DND-41 (cell line): Measurements from ENCODE around the gene FMN2.

ENCODE experiments used
- ATAC-seq: fragments of 200-7000 bp; cut with Tn5 transposase; 3 replicates; pipeline ENCODE4 v1.9.1; 2021; ENCODE audit warnings: low read depth; ENCODE audit not compliant: insufficient read depth
- DNase-seq: peaks from one replicate; pipeline ENCODE4 v3.0.0-alpha.2; 2020
- H2AFZ ChIP-seq: 2 replicates; pipeline ENCODE4 v1.6.0; 2012; ENCODE audit warnings: low read depth, low read length
- H3K27ac ChIP-seq: 2 replicates; pipeline ENCODE4 v1.5.1; 2012; ENCODE audit warnings: low read length, inconsistent platforms
- H3K27me3 ChIP-seq: fragments of 200-600 bp; sonication (generic); 2 replicates; pipeline ENCODE4 v1.6.0; 2012; ENCODE audit warnings: low read length, mild to moderate bottlenecking, inconsistent platforms; ENCODE audit not compliant: insufficient read depth, poor library complexity
- H3K36me3 ChIP-seq: 2 replicates; pipeline ENCODE4 v1.5.1; 2012; ENCODE audit warnings: low read length, inconsistent platforms; ENCODE audit not compliant: insufficient read depth
- H3K4me1 ChIP-seq: 2 replicates; pipeline ENCODE4 v1.5.1; 2012; ENCODE audit warnings: mild to moderate bottlenecking, low read length; ENCODE audit not compliant: insufficient read depth
- H3K4me2 ChIP-seq: 2 replicates; pipeline ENCODE4 v1.6.0; 2012; ENCODE audit warnings: mild to moderate bottlenecking, moderate library complexity, low read length, inconsistent platforms; ENCODE audit not compliant: insufficient read depth
- H3K4me3 ChIP-seq, 2 experiments: fragments of 200-600 bp in 1 of 2; shearing (Covaris generic) in 1 of 2; 2 replicates each; pipeline ENCODE4 v1.5.1; 2012 to 2016; ENCODE audit warnings: inconsistent platforms in 2 of 2, low read length in 2 of 2, mild to moderate bottlenecking in 2 of 2, low read depth in 1 of 2, moderate library complexity in 1 of 2
- H3K79me2 ChIP-seq: 2 replicates; pipeline ENCODE4 v1.6.0; 2012; ENCODE audit warnings: low read length, inconsistent platforms; ENCODE audit not compliant: insufficient read depth
- H3K9ac ChIP-seq: 2 replicates; pipeline ENCODE4 v1.6.0; 2012; ENCODE audit warnings: low read depth, mild to moderate bottlenecking, inconsistent platforms, low read length, moderate library complexity
- H3K9me3 ChIP-seq: 2 replicates; pipeline ENCODE4 v1.5.1; 2012; ENCODE audit warnings: low read length, moderate library complexity, mild to moderate bottlenecking, inconsistent platforms; ENCODE audit not compliant: insufficient read depth, severe bottlenecking
- H4K20me1 ChIP-seq: 2 replicates; pipeline ENCODE4 v1.6.0; 2012; ENCODE audit warnings: low read length; ENCODE audit not compliant: insufficient read depth
- CTCF ChIP-seq: IDR thresholded peaks from 2 replicates; pipeline ENCODE4 v1.5.1; 2012; ENCODE audit warnings: borderline replicate concordance, low read length, moderate library complexity, mild to moderate bottlenecking; ENCODE audit not compliant: poor library complexity, severe bottlenecking; ENCODE audit errors: extremely low read depth
- EZH2 ChIP-seq: IDR thresholded peaks from 3 replicates; pipeline ENCODE4 v1.6.1; 2012; ENCODE audit warnings: borderline replicate concordance, low read depth, mild to moderate bottlenecking, moderate library complexity, low read length, inconsistent platforms; ENCODE audit not compliant: severe bottlenecking

The FMN2 gene

GRCh38 chr1:240405751-240406150 is 314.1 kb downstream of the FMN2 start:
- Histone ChIP-seq H3K27ac (no peak overlapping the region), H3K27me3 (no peaks in the 10 kb centered on the region), H3K4me1 (no peaks in the 10 kb centered on the region), H3K9ac (no peak overlapping the region), H3K4me2 (no peak overlapping the region), H3K4me3 (no peak overlapping the region), H3K79me2 (no peaks in the 10 kb centered on the region), H4K20me1 (no peaks in the 10 kb centered on the region), H3K9me3 (no peaks in the 10 kb centered on the region), H3K36me3 (no peaks in the 10 kb centered on the region), H2AFZ (no peak overlapping the region)
- TF ChIP-seq CTCF (no peak), EZH2 (no peak)
- ATAC-seq (no peak), DNase-seq (no peak)

GRCh38 chr1:240407407-240407806 is 315.7 kb downstream of the FMN2 start:
- H3K27ac ChIP-seq = no peak overlapping the region
- ATAC-seq = no peak
- H2AFZ ChIP-seq = no peak overlapping the region
- H3K27me3 ChIP-seq = no peaks in the 10 kb centered on the region
- H3K36me3 ChIP-seq = no peaks in the 10 kb centered on the region
- H3K4me2 ChIP-seq = no peak overlapping the region
- H3K79me2 ChIP-seq = no peaks in the 10 kb centered on the region
- DNase-seq = no peak
- TF ChIP-seq CTCF = no peak
- TF ChIP-seq EZH2 = no peak
- H3K9me3 ChIP-seq = no peaks in the 10 kb centered on the region
- H4K20me1 ChIP-seq = no peaks in the 10 kb centered on the region
- H3K4me3 ChIP-seq = no peak overlapping the region
- no peaks in the 10 kb centered on the region for H3K4me1 ChIP-seq
- no peak overlapping the region for H3K9ac ChIP-seq

GRCh38 chr1:240409615-240410014 is 317.9 kb downstream of the FMN2 start:
- H3K27me3 ChIP-seq = no peaks in the 10 kb centered on the region
- ATAC-seq (no peak), DNase-seq (no peak)
- H3K9ac ChIP-seq = no peak overlapping the region
- H3K4me1 ChIP-seq = no peaks in the 10 kb centered on the region
- no peak overlapping the region for H3K4me2 ChIP-seq
- TF ChIP-seq CTCF (no peak), EZH2 (no peak)
- H3K9me3 ChIP-seq = no peaks in the 10 kb centered on the region
- H2AFZ ChIP-seq = no peak overlapping the region
- H3K27ac ChIP-seq = no peak overlapping the region
- H3K4me3 ChIP-seq = no peak overlapping the region
- H3K36me3 ChIP-seq = no peaks in the 10 kb centered on the region
- H3K79me2 ChIP-seq = no peaks in the 10 kb centered on the region
- no peaks in the 10 kb centered on the region for H4K20me1 ChIP-seq

GRCh38 chr1:240413732-240414131 is 322.0 kb downstream of the FMN2 start:
- Histone ChIP-seq H4K20me1 (no peaks in the 10 kb centered on the region), H3K27ac (no peak overlapping the region), H3K36me3 (no peaks in the 10 kb centered on the region), H3K9me3 (no peaks in the 10 kb centered on the region), H3K4me1 (no peaks in the 10 kb centered on the region), H3K79me2 (no peaks in the 10 kb centered on the region), H3K27me3 (no peaks in the 10 kb centered on the region), H2AFZ (no peak overlapping the region), H3K4me3 (no peak overlapping the region), H3K9ac (no peak overlapping the region), H3K4me2 (no peak overlapping the region)
- ATAC-seq (no peak), DNase-seq (no peak)
- TF ChIP-seq EZH2 = no peak
- TF ChIP-seq CTCF = no peak
